Mucosa of descending colon (tissue), 3 donors: ENCODE results near the gene PHOSPHO2. TPM values are rescaled to one million over a fixed set of nuclear protein-coding genes. Genes with fewer than 3 reads are reported as not detected.

Source experiments
- ATAC-seq: fragments of 200-7000 bp; cut with Tn5 transposase; one replicate; pipeline ENCODE4 v1.9.1; 2020; ENCODE audit warnings: mild to moderate bottlenecking, moderate library complexity
- DNase-seq, 3 donors: peaks; one replicate each; pipeline ENCODE4 v3.0.0-alpha.2; 2020
- H3K36me3 ChIP-seq: fragments of 200-600 bp; one replicate; pipeline ENCODE4 v1.8.0; 2021; ENCODE audit warnings: low read depth, mild to moderate bottlenecking
- H3K4me1 ChIP-seq: fragments of 200-600 bp; one replicate; pipeline ENCODE4 v1.8.0; 2021; ENCODE audit warnings: low read depth, mild to moderate bottlenecking
- H3K4me3 ChIP-seq: fragments of 200-600 bp; one replicate; pipeline ENCODE4 v1.8.0; 2021; ENCODE audit warnings: mild to moderate bottlenecking
- H3K9me3 ChIP-seq: fragments of 200-600 bp; one replicate; pipeline ENCODE4 v1.8.0; 2021; ENCODE audit warnings: mild to moderate bottlenecking
- intact Hi-C, 2 donors: fragments of 100-400 bp; cut with DNase I in 1 of 2; cut with micrococcal nuclease in 1 of 2; formaldehyde crosslinking; loops; one replicate each; pipeline versions ENCODE4 v1.11.0 to v1.11.1; 2022; cut with DNase I, micrococcal nuclease
- total RNA-seq, 3 donors: library from RNA; stranded (reverse); fragmentation: NEBNext Ultra II Directional in 2 of 3; extraction: Animal tissue kit (Norgen Biotek cat#: 25700) in 2 of 3; gene quantifications; one replicate each; pipeline versions ENCODE4 v1.2.1 to v1.2.4, GENCODE V29; 2021 to 2023
- TF ChIP-seq, protein P1 (sequence below): fragments of 200-600 bp; IDR thresholded peaks from one replicate; pipeline ENCODE4 v1.8.0; 2022; ENCODE audit warnings: antibody characterized with exemption, mild to moderate bottlenecking
- donor health status: DM: no; HTN: no; CAD: no; lungs with moderate emphysema.
- donor health status: DM: no; HTN: no; CAD: no.
- donor health status: DM: no; HTN: yes; CAD: no.

PHOSPHO2 gene
- total RNA-seq, 3 donors from 2014 or later, result 7.3 to 11.4 (median 10.7) TPM

DNA sequence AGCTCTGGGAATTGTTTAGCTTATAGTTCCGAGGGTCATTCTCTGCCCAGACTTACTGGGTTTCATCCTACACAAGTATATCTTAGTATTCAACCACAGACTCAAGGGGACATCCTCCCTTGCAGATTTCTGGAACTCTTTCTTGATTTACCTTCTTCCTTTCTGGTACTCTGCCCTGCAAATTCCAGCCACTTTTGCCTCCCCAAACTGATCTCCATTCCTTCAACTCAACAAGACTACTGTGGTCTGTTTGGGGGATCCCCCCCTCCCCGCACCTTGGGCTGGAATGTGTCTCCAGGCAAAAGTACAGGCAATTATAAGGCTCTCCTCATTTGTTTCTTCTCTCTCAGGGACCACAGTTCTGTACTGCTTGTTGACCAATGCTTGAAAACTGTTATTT, 13.4 kb downstream of the PHOSPHO2 start:
- DNase-seq, result no peak
- Histone ChIP-seq H3K4me1 (peaks cover 22% of the 10 kb centered on the region), H3K9me3 (no peaks in the 10 kb centered on the region), H3K36me3 (no peaks in the 10 kb centered on the region), H3K4me3 (no peak overlapping the region)
- TF ChIP-seq, protein P1, sequence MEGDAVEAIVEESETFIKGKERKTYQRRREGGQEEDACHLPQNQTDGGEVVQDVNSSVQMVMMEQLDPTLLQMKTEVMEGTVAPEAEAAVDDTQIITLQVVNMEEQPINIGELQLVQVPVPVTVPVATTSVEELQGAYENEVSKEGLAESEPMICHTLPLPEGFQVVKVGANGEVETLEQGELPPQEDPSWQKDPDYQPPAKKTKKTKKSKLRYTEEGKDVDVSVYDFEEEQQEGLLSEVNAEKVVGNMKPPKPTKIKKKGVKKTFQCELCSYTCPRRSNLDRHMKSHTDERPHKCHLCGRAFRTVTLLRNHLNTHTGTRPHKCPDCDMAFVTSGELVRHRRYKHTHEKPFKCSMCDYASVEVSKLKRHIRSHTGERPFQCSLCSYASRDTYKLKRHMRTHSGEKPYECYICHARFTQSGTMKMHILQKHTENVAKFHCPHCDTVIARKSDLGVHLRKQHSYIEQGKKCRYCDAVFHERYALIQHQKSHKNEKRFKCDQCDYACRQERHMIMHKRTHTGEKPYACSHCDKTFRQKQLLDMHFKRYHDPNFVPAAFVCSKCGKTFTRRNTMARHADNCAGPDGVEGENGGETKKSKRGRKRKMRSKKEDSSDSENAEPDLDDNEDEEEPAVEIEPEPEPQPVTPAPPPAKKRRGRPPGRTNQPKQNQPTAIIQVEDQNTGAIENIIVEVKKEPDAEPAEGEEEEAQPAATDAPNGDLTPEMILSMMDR, result no peak
- intact Hi-C loops, result no loop called here
- no peak for ATAC-seq

DNA sequence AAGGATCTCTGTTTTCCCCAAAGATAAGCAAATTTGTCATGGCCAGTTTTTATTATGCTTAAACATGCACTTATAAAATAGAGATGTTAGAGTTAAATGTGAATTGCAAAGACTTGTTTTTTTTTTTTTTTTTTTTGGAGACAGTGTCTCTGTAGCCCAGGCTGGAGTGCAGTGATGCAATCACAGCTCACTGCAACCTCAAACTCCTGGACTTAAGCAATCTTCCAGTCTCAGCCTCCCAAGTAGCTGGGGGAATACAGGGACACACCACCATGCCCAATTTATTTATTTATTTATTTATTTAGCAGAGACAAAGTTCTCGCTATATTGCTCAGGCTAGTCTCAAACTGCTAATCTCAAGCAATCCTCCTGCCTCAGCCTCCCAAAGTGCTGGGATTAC, 15.1 kb downstream of the PHOSPHO2 start:
- H3K36me3 ChIP-seq, result no peaks in the 10 kb centered on the region
- no peaks in the 10 kb centered on the region for H3K9me3 ChIP-seq
- intact Hi-C loops, result no loop called here
- peaks cover 38% of the 10 kb centered on the region for H3K4me1 ChIP-seq
- no peak overlapping the region for H3K4me3 ChIP-seq
- no peak for DNase-seq
- TF ChIP-seq, protein P1, result no peak
- no peak for ATAC-seq

DNA sequence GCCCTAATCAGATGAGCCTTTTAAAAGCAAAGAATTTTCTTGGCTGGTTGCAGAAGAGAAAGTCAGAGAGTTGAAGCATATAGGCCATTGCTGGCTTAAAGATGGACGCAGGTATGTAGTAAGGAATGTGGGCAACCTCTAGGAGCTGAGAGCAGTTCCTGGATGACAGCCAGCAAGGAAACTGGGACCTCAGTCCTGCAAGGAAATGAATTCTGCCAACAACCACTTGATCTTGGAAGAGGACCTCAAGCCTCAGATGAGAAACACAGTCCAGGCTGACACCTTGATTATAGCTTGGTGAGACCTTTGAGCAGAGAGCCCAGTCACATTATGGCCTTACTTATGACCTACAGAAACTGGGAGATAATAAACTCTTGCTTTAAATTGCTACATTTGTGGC, 15.7 kb downstream of the PHOSPHO2 start:
- TF ChIP-seq, protein P1, result no peak
- DNase-seq, result peak in 2 of 3 donors; percentile 29 to 57
- peak; percentile 16 for ATAC-seq
- peaks cover 44% of the 10 kb centered on the region for H3K4me1 ChIP-seq
- H3K36me3 ChIP-seq, result no peaks in the 10 kb centered on the region
- H3K9me3 ChIP-seq, result no peaks in the 10 kb centered on the region
- intact Hi-C loops, result no loop called here
- no peak overlapping the region for H3K4me3 ChIP-seq

DNA sequence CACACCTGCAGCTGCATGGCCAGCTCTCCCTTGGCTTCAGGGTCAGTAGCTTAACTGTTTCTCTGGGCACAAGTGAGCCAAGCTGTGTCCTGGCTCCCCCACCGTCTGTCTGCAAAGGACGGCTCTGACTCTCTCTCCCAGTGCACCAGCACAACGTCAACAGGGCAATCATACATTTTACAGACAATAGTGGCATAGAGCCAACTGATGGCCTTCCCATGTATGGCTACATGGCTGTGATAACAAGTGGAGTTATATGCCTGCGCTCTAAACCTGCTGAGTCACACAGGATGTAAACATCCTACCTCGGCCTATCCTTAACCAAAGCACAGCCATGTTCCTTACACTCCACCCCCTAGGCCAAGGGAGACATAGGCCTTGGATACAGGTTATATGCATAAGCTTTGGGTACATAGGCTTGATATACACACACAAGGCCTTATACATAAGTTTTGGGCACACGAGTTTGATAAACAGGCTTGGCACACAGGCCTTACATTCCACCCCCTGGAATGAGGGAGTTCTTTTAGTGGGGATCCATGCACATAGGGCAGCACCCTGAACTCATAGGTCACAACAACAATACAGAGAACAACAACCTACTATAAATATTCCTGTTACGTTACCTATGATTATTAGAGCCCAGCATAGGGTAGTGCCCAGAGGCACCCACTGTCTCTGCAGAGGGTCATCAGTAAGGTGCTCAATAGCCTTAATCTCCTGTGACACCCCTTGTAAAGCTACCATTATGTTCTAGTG, 17.7 kb downstream of the PHOSPHO2 start:
- DNase-seq, result peak in 2 of 3 donors; percentile 55 to 79
- peak; percentile 31 for ATAC-seq
- intact Hi-C loops, result no loop called here
- Histone ChIP-seq H3K9me3 (no peaks in the 10 kb centered on the region), H3K4me3 (no peak overlapping the region), H3K4me1 (peaks cover 58% of the 10 kb centered on the region), H3K36me3 (no peaks in the 10 kb centered on the region)
- TF ChIP-seq, protein P1, result no peak

DNA sequence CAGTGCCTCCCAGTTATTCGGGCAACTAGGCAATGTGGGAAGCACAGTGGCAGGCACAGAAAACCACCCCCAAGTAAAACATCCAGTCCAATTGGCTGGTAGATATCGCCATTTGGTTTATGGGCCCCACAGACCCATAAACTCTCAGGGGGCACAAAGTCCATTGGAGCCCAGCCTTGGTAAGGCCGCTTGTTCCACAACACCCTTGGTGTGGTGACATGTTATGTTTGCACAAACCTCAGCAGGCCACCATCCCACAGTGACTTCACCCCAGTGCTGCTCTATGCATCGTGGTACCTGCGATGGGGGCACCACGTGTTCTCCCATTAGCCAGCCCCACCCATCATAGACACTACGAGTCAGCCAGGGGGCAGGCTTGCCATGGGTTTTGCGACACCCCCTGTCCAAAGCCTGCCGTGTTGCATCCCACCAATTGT, 18.5 kb downstream of the PHOSPHO2 start:
- peaks cover 64% of the 10 kb centered on the region for H3K4me1 ChIP-seq

More for the DNA sequence above, 18.5 kb downstream of the PHOSPHO2 start:
- H3K9me3 ChIP-seq, result no peaks in the 10 kb centered on the region
- intact Hi-C loops, result no loop called here
- H3K36me3 ChIP-seq, result no peaks in the 10 kb centered on the region
- ATAC-seq, result peak; percentile 81
- DNase-seq, result peak; percentile 81 to 88 (median 82)
- TF ChIP-seq, protein P1, result no peak
- no peak overlapping the region for H3K4me3 ChIP-seq
